Measurements from ENCODE around the gene RASAL3. TPM values are rescaled to one million over a fixed set of nuclear protein-coding genes. Genes with fewer than 3 reads are reported as not detected.
A peak's percentile ranks its signal among the peaks of the same experiment; 100 is the strongest.

Gene RASAL3
- polyA plus RNA-seq, 3 donors from 2014 or later: 71.5 to 114 (median 89.1) TPM

DNA sequence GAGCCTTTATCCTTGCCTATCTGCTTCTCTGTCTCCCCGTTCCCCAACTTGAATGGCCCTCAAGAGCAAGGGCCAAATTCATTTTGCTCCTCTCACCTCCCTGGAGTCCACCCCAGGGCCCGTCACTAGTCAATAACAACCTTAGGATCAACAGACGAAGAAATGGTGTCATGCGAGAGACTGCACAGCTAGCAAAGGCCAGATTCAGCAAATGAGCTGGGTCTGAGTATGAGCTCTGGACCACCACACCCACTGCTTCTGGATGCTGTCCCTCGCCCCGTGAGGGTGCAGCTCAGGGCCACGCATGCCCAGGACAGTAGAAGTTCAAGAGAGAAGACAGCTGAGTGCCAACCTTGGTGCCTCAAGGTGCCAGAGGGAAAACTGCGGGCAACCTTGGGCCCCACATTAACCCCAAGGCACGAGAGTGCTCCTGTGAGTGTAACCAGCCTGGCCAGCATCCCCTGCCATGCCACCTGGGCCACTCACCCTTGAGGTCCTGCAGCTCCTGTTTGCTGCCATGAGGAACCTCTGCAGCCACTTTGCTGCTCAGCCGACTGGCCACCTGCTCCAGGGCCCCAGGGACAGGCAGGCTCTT is 33.7 kb downstream of the RASAL3 start:
- peaks cover 37 to 38% of the 10 kb centered on the region in 2 donors for H3K4me1 Mint-ChIP-seq
- peaks cover 4 to 9% (median 8%) of the 10 kb centered on the region in 3 donors for H3K36me3 Mint-ChIP-seq
- peak overlapping the region; percentile 88 to 93 (median 92) for H3K4me3 Mint-ChIP-seq
- H3K27ac Mint-ChIP-seq: peak overlapping the region in 2 of 6 donors; percentile 53 to 89
- H3K27me3 Mint-ChIP-seq (ENCODE audit: low read depth in 3 of 3): peaks cover 0 to 6% (median 6%) of the 10 kb centered on the region in 3 donors
- DNase-seq: no peak
- H3K9me3 Mint-ChIP-seq: peaks cover 0 to 2% (median 0%) of the 10 kb centered on the region in 6 donors

DNA sequence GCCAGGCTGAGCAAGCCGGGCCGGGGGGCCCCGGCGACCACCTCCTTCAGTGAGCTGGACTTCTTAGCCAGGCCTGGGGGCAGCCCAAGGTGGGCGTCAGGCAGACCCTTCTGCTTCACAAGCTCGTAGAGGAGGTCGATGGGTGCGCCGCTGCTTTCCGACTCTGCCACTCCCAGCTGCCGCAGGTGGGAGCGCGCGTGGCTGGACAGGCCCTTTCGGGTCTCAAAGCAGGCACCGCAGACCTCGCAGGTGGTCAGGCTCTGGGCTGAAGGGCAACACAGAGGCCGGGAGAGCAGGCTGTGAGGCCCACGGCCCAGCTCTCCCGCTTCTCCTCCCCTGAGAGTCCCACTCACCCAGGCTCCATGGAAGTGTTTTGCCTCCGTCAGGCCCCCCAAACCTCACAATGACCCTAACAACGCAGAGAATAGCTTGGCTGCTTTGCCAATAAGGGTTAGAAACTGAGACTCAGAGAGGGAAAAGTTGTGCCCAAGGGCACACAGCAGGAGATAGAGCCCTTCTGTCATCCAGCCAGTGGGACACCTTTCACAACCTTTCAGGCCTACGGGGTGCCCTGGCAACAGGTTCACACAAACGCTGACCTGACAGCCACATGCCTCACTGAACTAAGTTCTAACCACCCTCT is 34.4 kb downstream of the RASAL3 start:
- DNase-seq: no peak
- H3K4me1 Mint-ChIP-seq: peaks cover 37 to 38% of the 10 kb centered on the region in 2 donors
- H3K9me3 Mint-ChIP-seq: peaks cover 0 to 2% (median 0%) of the 10 kb centered on the region in 6 donors
- peak overlapping the region in 2 of 5 donors; percentile 70 to 93 for H3K4me3 Mint-ChIP-seq
- H3K36me3 Mint-ChIP-seq: peaks cover 4 to 9% (median 8%) of the 10 kb centered on the region in 3 donors
- peaks cover 0 to 6% (median 6%) of the 10 kb centered on the region in 3 donors for H3K27me3 Mint-ChIP-seq (ENCODE audit: low read depth in 3 of 3)
- peak overlapping the region in 1 of 6 donors; percentile 53 for H3K27ac Mint-ChIP-seq

DNA sequence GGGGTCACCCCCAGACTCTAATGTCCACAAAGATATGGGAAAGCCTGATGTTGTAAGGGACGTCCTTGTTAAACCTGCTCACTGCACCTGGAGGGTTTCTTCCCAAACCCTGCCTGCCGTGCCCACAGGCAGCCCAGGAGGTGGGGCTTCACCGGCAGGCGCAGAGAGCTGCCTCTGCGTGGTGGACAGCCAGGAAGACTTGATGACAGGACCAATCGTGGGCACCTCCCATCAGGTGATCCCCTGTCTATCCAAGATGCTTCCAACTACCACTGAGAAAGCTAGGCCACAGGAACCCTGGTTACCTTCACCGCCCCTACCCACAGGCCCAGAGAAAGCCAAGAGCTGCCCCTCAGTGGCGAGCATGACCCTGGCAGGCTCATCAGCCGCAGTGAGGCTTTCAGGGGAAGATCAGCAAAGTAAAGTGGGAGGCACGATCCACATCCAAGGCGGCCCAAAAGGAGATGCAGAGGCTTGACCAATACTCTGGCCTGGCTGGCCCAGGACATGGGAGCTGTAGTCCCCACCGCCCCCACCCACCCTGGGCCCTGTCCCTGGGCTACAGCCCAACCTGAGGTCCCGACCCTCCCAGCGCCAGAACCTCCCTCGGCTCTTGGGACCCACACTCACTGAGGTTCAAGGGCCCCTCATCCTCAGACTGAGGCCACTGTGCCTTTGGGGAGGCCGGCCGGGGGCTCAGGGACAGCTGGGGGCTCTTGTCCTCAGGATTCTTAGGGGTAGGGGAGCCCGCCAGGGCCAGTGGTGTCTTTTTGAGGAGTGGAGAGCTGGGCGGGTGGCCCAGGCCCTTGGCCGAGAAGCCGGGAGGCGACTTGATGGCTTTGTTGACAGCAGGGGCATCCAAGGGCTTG is 35.2 kb downstream of the RASAL3 start:
- Mint-ChIP-seq H3K27ac (no peak overlapping the region), H3K4me3 (peak overlapping the region in 1 of 5 donors; percentile 4), H3K27me3 (ENCODE audit: low read depth in 3 of 3) (peaks cover 0 to 6% (median 6%) of the 10 kb centered on the region in 3 donors), H3K36me3 (peaks cover 4 to 9% (median 8%) of the 10 kb centered on the region in 3 donors), H3K4me1 (peaks cover 37 to 38% of the 10 kb centered on the region in 2 donors), H3K9me3 (peaks cover 0 to 2% (median 0%) of the 10 kb centered on the region in 6 donors)
- DNase-seq: no peak

DNA sequence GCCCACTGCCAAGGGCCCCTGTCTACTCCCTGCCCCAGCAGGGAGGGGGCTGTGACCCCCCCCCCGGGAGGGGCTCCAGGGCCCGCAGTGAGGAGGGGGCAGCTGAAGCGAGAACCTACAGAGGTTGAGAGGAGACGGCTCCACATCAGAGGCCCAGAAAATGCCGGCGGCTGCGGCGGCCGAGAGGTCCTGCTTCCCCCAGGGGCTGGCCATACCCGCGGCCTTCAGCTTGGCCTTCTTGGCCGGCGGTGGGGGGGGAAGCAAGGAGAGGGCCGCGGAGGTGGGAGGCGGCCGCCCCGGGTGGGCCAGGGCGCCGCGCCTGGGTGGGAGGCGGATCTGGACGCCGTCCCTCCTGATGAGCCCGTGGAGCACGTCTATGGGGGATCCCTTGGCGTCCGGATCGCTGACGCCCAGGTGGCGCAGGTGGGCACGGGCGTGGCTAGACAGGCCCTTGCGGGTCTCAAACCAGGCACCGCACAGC is 36.3 kb downstream of the RASAL3 start:
- Mint-ChIP-seq H3K4me1 (peaks cover 30 to 32% of the 10 kb centered on the region in 2 donors), H3K36me3 (peaks cover 10 to 15% (median 13%) of the 10 kb centered on the region in 3 donors), H3K9me3 (peaks cover 0 to 2% (median 0%) of the 10 kb centered on the region in 6 donors), H3K27me3 (ENCODE audit: low read depth in 3 of 3) (peaks cover 0 to 5% (median 3%) of the 10 kb centered on the region in 3 donors), H3K27ac (no peak overlapping the region), H3K4me3 (no peak overlapping the region)
- no peak for DNase-seq

DNA sequence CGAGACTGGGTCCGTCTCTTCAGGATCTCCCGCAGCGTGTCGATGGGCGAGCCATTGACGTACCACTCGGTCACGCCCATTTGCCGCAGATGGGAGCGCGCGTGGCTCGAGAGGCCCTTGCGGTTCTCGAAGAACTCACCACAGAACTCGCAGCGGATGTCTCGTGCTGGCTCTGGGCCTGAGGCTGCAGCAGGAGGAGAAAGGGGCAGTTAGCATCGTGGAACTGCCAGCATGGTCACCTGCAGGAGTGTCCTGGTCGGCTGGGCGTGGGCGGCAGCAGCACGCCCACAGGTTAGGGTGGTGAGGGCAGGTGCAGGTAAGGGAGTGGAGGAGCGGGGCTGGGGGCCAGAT is 37.0 kb downstream of the RASAL3 start:
- Mint-ChIP-seq H3K4me3 (peak overlapping the region in 1 of 5 donors; percentile 12), H3K4me1 (peaks cover 28 to 29% of the 10 kb centered on the region in 2 donors), H3K27ac (no peak overlapping the region), H3K9me3 (peaks cover 0 to 2% (median 0%) of the 10 kb centered on the region in 6 donors), H3K27me3 (ENCODE audit: low read depth in 3 of 3) (peaks cover 0 to 4% (median 3%) of the 10 kb centered on the region in 3 donors), H3K36me3 (peaks cover 13 to 20% (median 17%) of the 10 kb centered on the region in 3 donors)
- no peak for DNase-seq

DNA sequence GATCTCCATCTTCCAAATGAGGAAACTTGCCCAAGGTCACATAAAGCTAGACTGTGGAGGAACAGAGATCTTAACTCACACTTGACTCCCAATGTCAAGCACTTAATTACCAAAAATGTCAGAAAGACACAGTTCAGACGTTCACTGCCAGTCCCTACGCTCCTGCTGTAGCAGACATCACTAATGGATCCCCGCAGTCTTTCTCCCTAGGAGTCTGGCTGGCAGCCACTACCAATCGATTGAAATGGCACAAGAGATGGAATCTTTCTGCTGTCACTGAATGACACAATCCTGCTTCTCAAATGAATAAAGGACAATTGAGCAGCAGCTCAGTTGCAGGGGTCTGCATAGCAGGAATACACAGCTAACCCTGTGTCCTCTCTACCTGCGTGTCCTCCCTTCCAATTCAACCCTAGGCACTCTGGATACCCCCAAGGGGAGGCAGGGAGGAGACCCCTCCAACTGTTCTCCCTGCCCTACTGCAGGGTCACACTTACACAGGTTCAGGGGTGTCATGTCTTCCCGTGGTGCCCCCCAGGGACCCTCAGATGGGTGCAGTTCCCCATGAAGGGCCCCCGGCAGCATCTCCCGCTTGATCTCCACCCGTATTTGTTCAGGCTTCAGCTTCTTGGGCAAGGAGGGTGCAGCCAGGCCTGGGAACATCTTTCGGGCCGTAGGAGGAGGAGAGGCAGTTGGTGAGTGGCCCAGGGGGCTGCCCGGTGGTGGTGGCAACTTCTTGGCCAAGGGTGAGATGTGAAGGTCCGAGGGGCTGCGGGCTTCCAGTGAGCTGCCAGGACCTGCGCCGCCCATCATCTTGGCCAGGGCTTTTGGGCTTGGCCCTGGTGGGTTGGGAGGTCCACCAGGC is 37.6 kb downstream of the RASAL3 start:
- Mint-ChIP-seq H3K4me1 (peaks cover 25% of the 10 kb centered on the region in 2 donors), H3K36me3 (peaks cover 13 to 20% (median 20%) of the 10 kb centered on the region in 3 donors), H3K27me3 (ENCODE audit: low read depth in 3 of 3) (peaks cover 0 to 3% (median under 1%) of the 10 kb centered on the region in 3 donors), H3K4me3 (no peak overlapping the region), H3K9me3 (peaks cover 0 to 2% (median 0%) of the 10 kb centered on the region in 6 donors), H3K27ac (no peak overlapping the region)
- no peak for DNase-seq

DNA sequence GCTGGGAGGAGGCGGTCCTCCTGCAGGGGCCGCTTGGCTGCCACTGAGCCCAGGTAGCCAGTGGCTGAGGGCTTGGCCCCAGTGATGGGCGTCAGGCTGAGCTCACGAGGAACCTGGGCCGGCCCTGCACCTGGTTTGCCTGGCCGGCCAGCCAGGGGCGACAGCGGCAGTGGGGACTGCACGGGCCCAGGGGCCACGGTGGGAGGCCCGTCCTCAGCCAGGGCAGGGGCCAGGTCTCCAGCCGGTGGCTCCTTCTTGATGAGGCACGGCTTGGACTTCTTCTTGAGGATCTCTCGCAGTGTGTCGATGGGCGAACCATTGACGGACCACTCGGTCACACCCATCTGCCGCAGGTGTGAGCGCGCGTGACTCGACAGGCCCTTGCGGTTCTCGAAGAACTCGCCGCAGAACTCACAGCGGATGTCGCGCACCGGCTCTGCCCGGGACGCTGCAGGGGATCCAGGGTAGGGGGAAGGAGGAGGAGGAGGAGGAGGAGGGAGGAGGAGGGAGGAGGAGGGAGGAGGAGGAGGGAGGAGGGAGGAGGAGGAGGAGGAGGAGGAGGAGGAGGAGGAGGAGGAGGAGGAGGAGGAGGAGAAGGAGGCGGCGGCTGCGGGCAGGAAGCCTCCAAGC is 38.9 kb downstream of the RASAL3 start:
- DNase-seq: no peak
- peaks cover 12% of the 10 kb centered on the region in 2 donors for H3K4me1 Mint-ChIP-seq
- peaks cover 13 to 20% (median 20%) of the 10 kb centered on the region in 3 donors for H3K36me3 Mint-ChIP-seq
- peaks cover 0 to 2% (median 0%) of the 10 kb centered on the region in 3 donors for H3K27me3 Mint-ChIP-seq (ENCODE audit: low read depth in 3 of 3)
- no peak overlapping the region for H3K27ac Mint-ChIP-seq
- no peak overlapping the region for H3K4me3 Mint-ChIP-seq
- H3K9me3 Mint-ChIP-seq: peaks cover 0 to under 1% (median 0%) of the 10 kb centered on the region in 6 donors

DNA sequence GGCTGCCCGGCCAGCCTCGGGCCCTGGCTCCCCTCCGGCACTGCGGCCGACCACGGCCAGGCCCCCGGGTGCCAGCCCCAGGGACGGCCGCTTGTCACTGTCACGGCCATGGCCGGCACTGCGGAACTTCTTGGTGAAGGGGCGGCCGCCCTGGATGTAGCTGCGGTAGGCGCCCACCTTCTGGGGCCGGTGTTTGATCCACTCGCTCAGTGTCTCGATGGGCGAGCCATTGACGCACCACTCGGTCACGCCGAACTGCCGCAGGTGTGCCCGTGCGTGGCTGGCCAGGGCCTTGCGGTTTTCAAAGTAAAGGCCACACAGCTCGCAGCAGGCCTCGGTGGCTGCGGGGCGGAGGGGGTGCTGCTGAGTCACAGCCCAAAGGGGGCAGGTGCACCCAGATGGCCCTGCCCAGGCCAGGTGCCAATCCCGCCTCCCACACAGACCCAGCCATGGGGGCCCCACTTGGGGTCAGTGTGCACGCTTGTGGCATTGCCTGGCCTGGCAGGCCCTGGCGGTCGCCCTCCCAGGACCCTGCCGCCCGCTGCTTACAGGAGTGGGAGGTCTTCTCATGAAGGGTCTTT is 39.6 kb downstream of the RASAL3 start:
- DNase-seq: no peak
- H3K4me1 Mint-ChIP-seq: peaks cover 12 to 14% of the 10 kb centered on the region in 2 donors
- H3K27me3 Mint-ChIP-seq (ENCODE audit: low read depth in 3 of 3): peaks cover 0 to 2% (median 0%) of the 10 kb centered on the region in 3 donors
- no peak overlapping the region for H3K27ac Mint-ChIP-seq
- no peak overlapping the region for H3K4me3 Mint-ChIP-seq
- no peaks in the 10 kb centered on the region for H3K9me3 Mint-ChIP-seq
- peaks cover 13 to 20% (median 20%) of the 10 kb centered on the region in 3 donors for H3K36me3 Mint-ChIP-seq

DNA sequence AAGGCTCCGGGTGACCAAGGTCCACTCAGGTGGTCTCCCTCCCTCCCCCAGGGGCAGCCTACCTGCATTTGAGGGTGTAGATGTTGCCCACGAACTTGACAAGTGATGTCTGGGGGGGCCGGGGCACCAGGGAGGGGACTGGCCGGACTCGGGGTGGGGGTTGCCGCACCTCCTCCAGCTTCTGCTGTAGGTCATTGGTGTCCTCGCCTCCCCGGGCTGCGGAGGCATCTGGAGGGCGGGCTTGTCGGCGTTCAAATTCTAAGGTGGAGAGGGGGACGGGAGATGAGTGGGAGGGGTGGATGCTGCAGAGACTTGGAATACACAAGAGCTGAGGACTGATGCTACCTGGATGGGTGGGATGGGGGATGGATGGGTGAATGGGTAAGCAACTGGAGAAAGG is 40.2 kb downstream of the RASAL3 start:
- Mint-ChIP-seq H3K9me3 (no peaks in the 10 kb centered on the region), H3K36me3 (peaks cover 13 to 20% (median 20%) of the 10 kb centered on the region in 3 donors), H3K4me3 (no peak overlapping the region), H3K27me3 (ENCODE audit: low read depth in 3 of 3) (peaks cover 0 to 2% (median 0%) of the 10 kb centered on the region in 3 donors), H3K4me1 (peaks cover 16 to 21% of the 10 kb centered on the region in 2 donors), H3K27ac (no peak overlapping the region)
- DNase-seq: no peak

DNA sequence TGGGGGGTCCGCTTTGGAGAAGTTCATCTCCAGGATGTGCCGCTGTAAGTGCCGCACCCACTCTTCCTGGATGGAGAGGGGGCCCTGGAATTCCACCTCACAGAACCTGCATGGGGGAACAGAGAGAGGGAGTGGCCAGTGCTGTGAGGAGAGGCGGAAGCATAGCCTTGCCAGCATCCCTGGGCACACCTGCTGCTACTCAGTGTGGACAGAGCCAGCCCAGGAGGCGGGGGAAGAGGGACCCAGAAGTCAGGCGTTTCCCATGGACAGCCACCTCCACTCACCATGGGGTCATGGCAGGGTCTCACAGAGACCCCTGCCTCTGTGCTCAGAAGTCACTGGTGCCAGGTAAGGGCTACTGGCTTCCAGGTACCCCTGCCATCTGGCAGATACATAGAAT is 41.2 kb downstream of the RASAL3 start:
- Mint-ChIP-seq H3K27me3 (ENCODE audit: low read depth in 3 of 3) (peaks cover 4 to 7% (median 6%) of the 10 kb centered on the region in 3 donors), H3K27ac (no peak overlapping the region), H3K4me1 (peaks cover 18 to 31% of the 10 kb centered on the region in 2 donors), H3K9me3 (no peaks in the 10 kb centered on the region), H3K36me3 (peaks cover 13 to 20% (median 20%) of the 10 kb centered on the region in 3 donors), H3K4me3 (no peak overlapping the region)
- DNase-seq: no peak

DNA sequence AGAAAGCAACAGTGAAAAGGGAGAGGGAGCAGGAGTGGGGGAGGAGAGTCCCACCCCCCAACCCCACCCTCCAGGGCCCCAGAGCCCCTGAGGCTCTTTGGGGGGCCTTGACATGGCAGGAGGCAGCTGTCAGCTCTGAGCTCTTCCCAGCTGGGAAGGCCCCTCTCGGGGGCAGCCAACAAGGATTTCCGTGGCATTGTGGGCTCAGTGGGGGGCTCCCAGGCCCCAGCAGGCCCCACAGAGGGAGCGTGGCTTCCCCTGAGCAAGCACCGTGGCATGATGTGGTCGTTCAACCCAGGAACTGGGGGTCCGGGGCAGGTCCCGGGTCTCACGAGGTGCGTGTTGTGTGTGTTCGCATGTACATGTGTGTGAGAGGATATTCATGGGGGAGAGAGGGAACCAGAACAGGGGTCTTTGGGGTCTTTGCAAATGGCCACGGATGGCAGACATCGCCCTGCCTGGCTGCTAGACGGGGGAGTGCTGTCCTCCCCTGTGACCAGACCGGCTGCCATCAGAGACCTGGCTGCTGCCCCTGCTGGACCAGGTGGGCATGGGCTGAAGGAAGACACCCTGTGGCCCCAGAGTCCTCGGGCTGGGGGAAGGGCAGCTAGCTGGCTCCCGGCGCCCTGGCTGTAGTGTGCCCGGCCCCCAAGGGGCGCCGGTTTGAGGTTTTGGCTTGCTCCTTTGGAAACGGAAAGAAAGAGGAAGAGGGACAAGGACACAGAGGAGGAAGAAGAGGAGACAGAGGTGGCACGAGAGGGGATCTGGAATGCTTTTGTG is 41.9 kb downstream of the RASAL3 start:
- peaks cover 25 to 37% of the 10 kb centered on the region in 2 donors for H3K4me1 Mint-ChIP-seq
- peaks cover 4 to 7% (median 6%) of the 10 kb centered on the region in 3 donors for H3K27me3 Mint-ChIP-seq (ENCODE audit: low read depth in 3 of 3)
- peaks cover 13 to 20% (median 20%) of the 10 kb centered on the region in 3 donors for H3K36me3 Mint-ChIP-seq
- no peak for DNase-seq
- H3K4me3 Mint-ChIP-seq: no peak overlapping the region
- peak overlapping the region in 1 of 6 donors; percentile 12 for H3K27ac Mint-ChIP-seq
- H3K9me3 Mint-ChIP-seq: no peaks in the 10 kb centered on the region

Data from immature natural killer cell (primary cell).